Smooth muscle cell (in vitro differentiated cells): ENCODE measurements around the gene SHMT2. TPM values are rescaled to one million over a fixed set of nuclear protein-coding genes. Genes with fewer than 3 reads are reported as not detected.

Experiments used
- DNase-seq: peaks from one replicate; lab custom pipeline; 2025; ENCODE audit not compliant: unreplicated experiment; lab: John Stamatoyannopoulos, UW
- H2AFZ ChIP-seq: fragments of 200-600 bp; sonication (generic); 2 replicates; pipeline ENCODE4 v1.6.0; 2016; ENCODE audit warnings: antibody characterized with exemption, low read depth, mild to moderate bottlenecking
- H3F3A ChIP-seq: fragments of 200-600 bp; sonication (generic); 2 replicates; pipeline ENCODE4 v1.6.0; 2017; ENCODE audit warnings: antibody characterized with exemption, low read depth
- H3K27ac ChIP-seq: fragments of 200-600 bp; sonication (generic); 2 replicates; pipeline ENCODE4 v1.5.1; 2016; ENCODE audit warnings: low read depth, mild to moderate bottlenecking
- H3K27me3 ChIP-seq: fragments of 200-600 bp; sonication (generic); 2 replicates; pipeline ENCODE4 v1.6.1; 2016; ENCODE audit warnings: low read depth, mild to moderate bottlenecking
- H3K36me3 ChIP-seq: fragments of 200-600 bp; sonication (generic); 2 replicates; pipeline ENCODE4 v1.5.1; 2016; ENCODE audit warnings: low read depth
- H3K4me1 ChIP-seq: fragments of 200-600 bp; sonication (generic); 2 replicates; pipeline ENCODE4 v1.5.1; 2016; ENCODE audit warnings: low read depth
- H3K4me2 ChIP-seq: fragments of 200-600 bp; sonication (generic); 2 replicates; pipeline ENCODE4 v1.6.0; 2016; ENCODE audit warnings: mild to moderate bottlenecking
- H3K4me3 ChIP-seq: fragments of 200-600 bp; sonication (generic); 2 replicates; pipeline ENCODE4 v1.5.1; 2016; ENCODE audit warnings: mild to moderate bottlenecking
- H3K79me2 ChIP-seq: fragments of 200-600 bp; sonication (generic); 2 replicates; pipeline ENCODE4 v1.6.0; 2016; ENCODE audit warnings: low read depth, mild to moderate bottlenecking
- H3K9ac ChIP-seq: fragments of 200-600 bp; sonication (generic); 2 replicates; pipeline ENCODE4 v1.6.0; 2016; ENCODE audit warnings: low read depth
- H3K9me3 ChIP-seq: fragments of 200-600 bp; sonication (generic); replicated peaks from 2 replicates; pipeline ENCODE4 v1.5.1; 2016; ENCODE audit warnings: low read depth
- H4K20me1 ChIP-seq: fragments of 200-600 bp; sonication (generic); 2 replicates; pipeline ENCODE4 v1.6.0; 2016; ENCODE audit warnings: low read depth
- CTCF ChIP-seq: fragments of 200-600 bp; sonication (generic); IDR thresholded peaks from 2 replicates; pipeline ENCODE4 v1.5.1; 2017; ENCODE audit warnings: borderline replicate concordance, mild to moderate bottlenecking, antibody characterized with exemption; ENCODE audit not compliant: insufficient read depth, poor library complexity, severe bottlenecking
- WGBS: methylation state at CpG from one replicate; pipeline ENCODE4 v1.1.7; 2016; ENCODE audit warnings: low lambda C conversion rate; 5-methylcytosine and 5-hydroxymethylcytosine counted together
- polyA plus RNA-seq: library from polyadenylated mRNA; unstranded; fragments of >200 nt; fragmentation: Nextera tagmentation; extraction: Ambion mirVana; gene quantifications from 2 replicates; pipeline ENCODE4 v1.2.1, GENCODE V29; 2016
- total RNA-seq: library from RNA; depleted of rRNA; stranded (reverse); fragments of >200 nt; gene quantifications from 2 replicates; pipeline ENCODE4 v1.2.3, GENCODE V29; 2014

The SHMT2 gene
- total and polyA plus RNA-seq, 2 experiments from 2014 or later = 107 to 117 TPM

DNA sequence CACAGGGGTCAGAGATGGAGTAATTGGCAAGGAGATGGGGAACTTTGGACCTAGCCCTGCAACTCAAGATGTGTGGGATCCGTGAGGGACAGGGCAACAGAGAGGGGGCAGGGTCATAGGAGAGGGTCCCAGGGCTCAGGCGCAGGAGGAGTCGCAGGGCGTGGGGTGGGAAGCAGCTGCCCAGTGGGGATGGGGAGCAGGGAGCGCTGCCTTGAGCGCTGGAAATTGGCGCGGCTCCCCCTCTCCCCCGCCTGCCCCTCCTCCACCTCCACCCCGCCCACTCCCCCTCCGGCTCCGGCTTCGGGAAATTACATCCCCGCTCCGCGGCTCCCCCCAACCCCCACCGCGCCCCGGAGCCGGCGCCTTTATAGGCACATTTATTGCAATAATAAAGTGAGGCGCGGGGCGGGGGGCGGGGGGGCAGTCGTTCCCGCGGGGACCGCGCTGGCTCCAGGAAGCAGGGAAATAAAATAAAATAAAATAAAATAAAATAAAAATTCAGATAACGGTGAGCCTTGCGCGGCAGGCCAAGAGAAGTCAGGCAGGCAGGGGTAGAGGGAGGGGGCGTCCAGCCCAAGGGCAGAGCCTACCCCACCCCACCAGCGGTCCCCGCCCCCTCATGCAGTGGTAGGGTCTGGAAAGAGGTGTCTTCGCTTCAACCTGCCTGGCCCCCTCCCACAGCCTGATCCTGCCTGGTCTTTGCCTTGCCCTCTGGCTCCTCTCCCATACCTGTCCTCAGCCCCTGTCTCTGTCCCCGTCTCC, 9.3 kb upstream of the SHMT2 start:
- Histone ChIP-seq H3F3A (peaks cover 4% of the 10 kb centered on the region), H3K36me3 (no peaks in the 10 kb centered on the region), H3K27ac (no peak overlapping the region), H4K20me1 (peaks cover 8% of the 10 kb centered on the region), H2AFZ (no peak overlapping the region), H3K9ac (no peak overlapping the region), H3K9me3 (no peaks in the 10 kb centered on the region), H3K4me3 (peak overlapping the region; percentile 8), H3K4me1 (peaks cover 33% of the 10 kb centered on the region), H3K79me2 (no peaks in the 10 kb centered on the region), H3K27me3 (peaks cover 86% of the 10 kb centered on the region), H3K4me2 (peak overlapping the region; percentile 68)
- WGBS = 9% methylated on average over 14 of the region's 38 CpGs
- TF ChIP-seq CTCF = no peak
- DNase-seq = no peak

DNA sequence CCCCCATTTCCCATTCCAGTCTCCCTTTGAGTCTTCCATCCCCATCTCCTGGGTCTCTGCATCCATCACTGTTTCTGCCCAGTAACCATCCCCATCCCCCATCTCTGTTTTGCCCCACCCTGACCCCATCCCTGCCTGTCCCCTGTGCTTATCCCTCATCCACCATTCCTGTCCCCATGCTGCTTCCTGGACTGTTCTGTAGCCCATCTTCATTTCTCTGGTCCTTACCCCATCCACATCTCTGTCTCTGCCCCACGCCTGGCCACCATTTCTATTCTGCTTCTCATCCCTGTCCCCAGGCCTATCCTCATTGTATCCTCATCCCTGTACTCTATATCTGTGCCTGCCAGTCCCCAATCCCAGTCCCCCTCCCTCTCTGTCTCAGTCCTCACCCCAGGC, 8.7 kb upstream of the SHMT2 start:
- 44% methylated on average over 1 of the region's 1 CpG for WGBS
- TF ChIP-seq CTCF = no peak
- Histone ChIP-seq H3K27me3 (peaks cover 86% of the 10 kb centered on the region), H3K27ac (no peak overlapping the region), H3K4me3 (no peak overlapping the region), H3K79me2 (no peaks in the 10 kb centered on the region), H3F3A (peaks cover 4% of the 10 kb centered on the region), H4K20me1 (peaks cover 6% of the 10 kb centered on the region), H3K9ac (no peak overlapping the region), H2AFZ (no peak overlapping the region), H3K4me2 (no peak overlapping the region), H3K9me3 (no peaks in the 10 kb centered on the region), H3K4me1 (peaks cover 33% of the 10 kb centered on the region), H3K36me3 (no peaks in the 10 kb centered on the region)
- DNase-seq = no peak

- H2AFZ ChIP-seq = no peak overlapping the region
- DNase-seq = no peak
- WGBS = 26% methylated on average over 13 of the region's 24 CpGs
- H3K9ac ChIP-seq = no peak overlapping the region
- no peaks in the 10 kb centered on the region for H3K79me2 ChIP-seq
- no peaks in the 10 kb centered on the region for H3K9me3 ChIP-seq
- H3K4me3 ChIP-seq = no peak overlapping the region
- H3F3A ChIP-seq = peaks cover 4% of the 10 kb centered on the region
- peaks cover 86% of the 10 kb centered on the region for H3K27me3 ChIP-seq
- no peak for TF ChIP-seq CTCF
- H3K4me1 ChIP-seq = peaks cover 33% of the 10 kb centered on the region
- H3K4me2 ChIP-seq = no peak overlapping the region
- H3K27ac ChIP-seq = no peak overlapping the region
- H4K20me1 ChIP-seq = peaks cover 6% of the 10 kb centered on the region
- no peaks in the 10 kb centered on the region for H3K36me3 ChIP-seq
Measured at GRCh38 chr12:57221169-57221917, 8.2 kb upstream of the SHMT2 start.
